DOHH2 (cell line): ENCODE results near the gene ZNF32.

Source experiments
- EZH2phosphoT487 ChIP-seq: fragments of 200-600 bp; sonication (generic); IDR thresholded peaks from 2 replicates; pipeline ENCODE4 v1.6.1; 2017; ENCODE audit warnings: borderline replicate concordance, mild to moderate bottlenecking, antibody characterized with exemption, low read length, moderate library complexity, mixed read lengths
- TF ChIP-seq, protein P1 (sequence below): fragments of 200-600 bp; sonication (generic); IDR thresholded peaks from one replicate; pipeline ENCODE4 v1.5.1; 2014; ENCODE audit warnings: antibody characterized with exemption, mild to moderate bottlenecking, low read depth, low read length; ENCODE audit not compliant: poor library complexity, severe bottlenecking

DNA sequence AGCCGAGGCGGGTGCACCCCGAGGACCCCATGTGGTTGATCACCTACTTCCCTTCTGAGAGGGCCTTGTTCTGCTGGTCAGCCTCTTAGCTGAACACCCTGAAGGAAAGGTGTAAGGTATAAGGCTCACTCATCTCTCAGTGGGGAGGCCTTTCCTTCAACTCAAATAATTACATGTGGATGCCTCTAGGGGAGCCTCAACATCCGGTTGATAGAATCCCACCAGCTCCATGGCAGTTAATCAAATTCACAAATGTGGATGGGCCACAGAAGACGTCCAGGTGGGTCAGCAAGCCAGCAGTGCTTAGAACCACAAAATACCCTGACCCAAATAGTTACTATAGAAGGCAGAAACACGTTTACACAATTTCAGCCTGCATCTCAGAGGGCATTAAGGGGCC is 37.7 kb upstream of the ZNF32 start:
- TF ChIP-seq, protein P1, sequence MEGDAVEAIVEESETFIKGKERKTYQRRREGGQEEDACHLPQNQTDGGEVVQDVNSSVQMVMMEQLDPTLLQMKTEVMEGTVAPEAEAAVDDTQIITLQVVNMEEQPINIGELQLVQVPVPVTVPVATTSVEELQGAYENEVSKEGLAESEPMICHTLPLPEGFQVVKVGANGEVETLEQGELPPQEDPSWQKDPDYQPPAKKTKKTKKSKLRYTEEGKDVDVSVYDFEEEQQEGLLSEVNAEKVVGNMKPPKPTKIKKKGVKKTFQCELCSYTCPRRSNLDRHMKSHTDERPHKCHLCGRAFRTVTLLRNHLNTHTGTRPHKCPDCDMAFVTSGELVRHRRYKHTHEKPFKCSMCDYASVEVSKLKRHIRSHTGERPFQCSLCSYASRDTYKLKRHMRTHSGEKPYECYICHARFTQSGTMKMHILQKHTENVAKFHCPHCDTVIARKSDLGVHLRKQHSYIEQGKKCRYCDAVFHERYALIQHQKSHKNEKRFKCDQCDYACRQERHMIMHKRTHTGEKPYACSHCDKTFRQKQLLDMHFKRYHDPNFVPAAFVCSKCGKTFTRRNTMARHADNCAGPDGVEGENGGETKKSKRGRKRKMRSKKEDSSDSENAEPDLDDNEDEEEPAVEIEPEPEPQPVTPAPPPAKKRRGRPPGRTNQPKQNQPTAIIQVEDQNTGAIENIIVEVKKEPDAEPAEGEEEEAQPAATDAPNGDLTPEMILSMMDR = peak; percentile 22
- no peak for TF ChIP-seq EZH2phosphoT487
